Measurements from ENCODE around the gene CRIP3. TPM values are rescaled to one million over a fixed set of nuclear protein-coding genes. Genes with fewer than 3 reads are reported as not detected.

CRIP3 gene
- total RNA-seq, 1 experiment from 2014 or later, result 44.7 TPM

DNA sequence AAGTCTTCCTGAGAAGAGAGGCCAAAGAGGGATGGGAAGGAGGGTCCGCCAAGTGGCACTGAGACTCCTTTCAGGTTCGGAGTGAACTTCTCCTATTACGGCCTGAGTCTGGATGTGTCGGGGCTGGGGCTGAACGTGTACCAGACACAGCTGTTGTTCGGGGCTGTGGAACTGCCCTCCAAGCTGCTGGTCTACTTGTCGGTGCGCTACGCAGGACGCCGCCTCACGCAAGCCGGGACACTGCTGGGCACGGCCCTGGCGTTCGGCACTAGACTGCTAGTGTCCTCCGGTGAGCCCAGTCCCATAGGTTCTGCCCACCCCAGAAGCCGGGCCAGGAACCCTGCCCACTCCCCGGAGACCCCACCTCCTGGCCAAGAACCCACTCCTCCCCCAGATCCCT is 6.5 kb downstream of the CRIP3 start (continued):
- TF ChIP-seq, protein P1, sequence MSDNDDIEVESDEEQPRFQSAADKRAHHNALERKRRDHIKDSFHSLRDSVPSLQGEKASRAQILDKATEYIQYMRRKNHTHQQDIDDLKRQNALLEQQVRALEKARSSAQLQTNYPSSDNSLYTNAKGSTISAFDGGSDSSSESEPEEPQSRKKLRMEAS (CRISPR knock-in tag; IDR thresholded peaks at IDR 0.05), result no peak
- TF ChIP-seq, protein P2, sequence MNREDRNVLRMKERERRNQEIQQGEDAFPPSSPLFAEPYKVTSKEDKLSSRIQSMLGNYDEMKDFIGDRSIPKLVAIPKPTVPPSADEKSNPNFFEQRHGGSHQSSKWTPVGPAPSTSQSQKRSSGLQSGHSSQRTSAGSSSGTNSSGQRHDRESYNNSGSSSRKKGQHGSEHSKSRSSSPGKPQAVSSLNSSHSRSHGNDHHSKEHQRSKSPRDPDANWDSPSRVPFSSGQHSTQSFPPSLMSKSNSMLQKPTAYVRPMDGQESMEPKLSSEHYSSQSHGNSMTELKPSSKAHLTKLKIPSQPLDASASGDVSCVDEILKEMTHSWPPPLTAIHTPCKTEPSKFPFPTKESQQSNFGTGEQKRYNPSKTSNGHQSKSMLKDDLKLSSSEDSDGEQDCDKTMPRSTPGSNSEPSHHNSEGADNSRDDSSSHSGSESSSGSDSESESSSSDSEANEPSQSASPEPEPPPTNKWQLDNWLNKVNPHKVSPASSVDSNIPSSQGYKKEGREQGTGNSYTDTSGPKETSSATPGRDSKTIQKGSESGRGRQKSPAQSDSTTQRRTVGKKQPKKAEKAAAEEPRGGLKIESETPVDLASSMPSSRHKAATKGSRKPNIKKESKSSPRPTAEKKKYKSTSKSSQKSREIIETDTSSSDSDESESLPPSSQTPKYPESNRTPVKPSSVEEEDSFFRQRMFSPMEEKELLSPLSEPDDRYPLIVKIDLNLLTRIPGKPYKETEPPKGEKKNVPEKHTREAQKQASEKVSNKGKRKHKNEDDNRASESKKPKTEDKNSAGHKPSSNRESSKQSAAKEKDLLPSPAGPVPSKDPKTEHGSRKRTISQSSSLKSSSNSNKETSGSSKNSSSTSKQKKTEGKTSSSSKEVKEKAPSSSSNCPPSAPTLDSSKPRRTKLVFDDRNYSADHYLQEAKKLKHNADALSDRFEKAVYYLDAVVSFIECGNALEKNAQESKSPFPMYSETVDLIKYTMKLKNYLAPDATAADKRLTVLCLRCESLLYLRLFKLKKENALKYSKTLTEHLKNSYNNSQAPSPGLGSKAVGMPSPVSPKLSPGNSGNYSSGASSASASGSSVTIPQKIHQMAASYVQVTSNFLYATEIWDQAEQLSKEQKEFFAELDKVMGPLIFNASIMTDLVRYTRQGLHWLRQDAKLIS (CRISPR knock-in tag; IDR thresholded peaks at IDR 0.05; ENCODE audit: borderline replicate concordance), result no peak

DNA sequence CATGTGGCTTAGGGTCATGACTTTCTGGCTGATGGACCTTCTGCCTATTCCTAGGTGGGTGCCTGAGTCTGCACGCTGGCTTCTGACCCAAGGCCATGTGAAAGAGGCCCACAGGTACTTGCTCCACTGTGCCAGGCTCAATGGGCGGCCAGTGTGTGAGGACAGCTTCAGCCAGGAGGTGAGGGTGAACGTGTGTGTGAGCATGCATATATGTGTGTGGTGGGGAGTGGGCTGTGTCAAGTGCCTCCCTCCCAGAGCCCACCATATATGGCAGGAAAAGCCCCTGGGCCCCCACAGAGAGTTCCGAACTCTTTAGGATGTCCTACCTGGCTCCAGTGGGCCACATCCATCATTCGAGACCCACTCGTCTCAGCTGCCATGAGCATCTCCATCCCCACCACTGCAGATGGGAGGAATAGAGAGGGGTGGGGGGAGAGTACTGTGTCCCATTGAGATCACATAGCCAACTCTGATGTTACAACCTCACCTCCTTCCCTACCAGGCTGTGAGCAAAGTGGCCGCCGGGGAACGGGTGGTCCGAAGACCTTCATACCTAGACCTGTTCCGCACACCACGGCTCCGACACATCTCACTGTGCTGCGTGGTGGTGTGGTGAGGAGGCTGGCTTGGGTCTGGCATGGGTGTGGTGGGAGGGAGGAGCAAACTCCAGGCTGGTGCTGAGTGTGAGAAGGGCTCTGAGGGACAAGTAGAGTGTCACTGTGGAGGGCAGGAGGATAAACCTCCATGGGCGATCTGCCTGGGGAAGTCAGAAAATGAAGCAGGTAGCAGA is 7.3 kb downstream of the CRIP3 start:
- DNase-seq (ENCODE audit: low spot score) (no peak), ATAC-seq (no peak)
- ChIA-PET CTCF (interaction anchor here (1.2 kb wide), 1 partner anchor 72 kb away, joined by 3 read pairs; the partner anchor contains the start of gene DNPH1), POLR2A (no interaction called here)
- H3K4me1 Mint-ChIP-seq, result peaks cover 15% of the 10 kb centered on the region
- H3K36me3 Mint-ChIP-seq, result peaks cover 5% of the 10 kb centered on the region
- H3K4me3 Mint-ChIP-seq, result no peak overlapping the region
- H3K27me3 Mint-ChIP-seq (ENCODE audit: low read depth), result peaks cover 3% of the 10 kb centered on the region; the same call in 1 of the 2 replicates
- TF ChIP-seq NFATC4 (CRISPR knock-in tag; IDR thresholded peaks at IDR 0.05), result no peak
- no peaks in the 10 kb centered on the region for H3K9me3 Mint-ChIP-seq
- no peak overlapping the region; the same call in 1 of the 2 replicates for H3K27ac Mint-ChIP-seq

DNA sequence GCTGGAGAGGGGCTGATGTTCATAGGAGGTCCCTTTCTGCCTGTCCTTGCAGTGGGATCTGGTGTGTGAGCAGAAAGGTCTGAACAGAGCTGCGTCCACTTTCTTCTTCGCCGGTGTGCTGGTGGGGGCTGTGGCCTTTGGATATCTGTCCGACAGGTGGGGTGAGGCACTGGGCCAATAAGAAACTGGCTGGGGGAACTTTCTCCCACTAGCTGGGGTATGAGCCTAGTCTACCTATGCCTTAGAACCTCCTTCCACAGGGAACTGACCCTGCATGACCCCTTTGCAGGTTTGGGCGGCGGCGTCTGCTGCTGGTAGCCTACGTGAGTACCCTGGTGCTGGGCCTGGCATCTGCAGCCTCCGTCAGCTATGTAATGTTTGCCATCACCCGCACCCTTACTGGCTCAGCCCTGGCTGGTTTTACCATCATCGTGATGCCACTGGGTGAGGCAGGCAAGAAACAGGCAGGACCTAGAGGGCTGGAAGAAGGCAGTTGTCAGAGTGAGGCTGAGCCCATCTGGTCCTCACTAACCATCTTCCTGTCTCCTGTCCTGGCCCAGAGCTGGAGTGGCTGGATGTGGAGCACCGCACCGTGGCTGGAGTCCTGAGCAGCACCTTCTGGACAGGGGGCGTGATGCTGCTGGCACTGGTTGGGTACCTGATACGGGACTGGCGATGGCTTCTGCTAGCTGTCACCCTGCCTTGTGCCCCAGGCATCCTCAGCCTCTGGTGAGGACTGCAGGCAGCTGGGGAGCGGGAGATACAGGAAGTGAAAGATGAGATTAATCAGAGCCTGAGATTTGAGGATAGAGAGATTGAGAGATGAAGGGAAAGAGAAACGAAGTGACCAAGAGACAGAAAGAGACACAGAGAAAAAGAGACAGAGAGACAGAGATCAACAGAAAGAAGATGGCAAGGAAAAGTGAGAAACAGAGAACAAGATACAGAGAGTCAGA is 9.0 kb downstream of the CRIP3 start:
- Mint-ChIP-seq H3K9me3 (no peaks in the 10 kb centered on the region), H3K4me3 (no peak overlapping the region), H3K36me3 (peaks cover 5% of the 10 kb centered on the region), H3K4me1 (peaks cover 11% of the 10 kb centered on the region), H3K27ac (no peak overlapping the region), H3K27me3 (ENCODE audit: low read depth) (peaks cover 5% of the 10 kb centered on the region)
- ChIA-PET POLR2A (interaction anchor here (1.6 kb wide), 1 partner anchor 9 kb away, joined by 5 read pairs; the partner anchor contains the start of gene CRIP3), CTCF (interaction anchor here (0.5 to 5.2 kb wide), 6 partner anchors 9 to 158 kb away, joined by 3 to 49 read pairs (median 6); partner anchors contain the start of gene CRIP3)
- no peak for ATAC-seq
- no peak for DNase-seq (ENCODE audit: low spot score)
- no peak for TF ChIP-seq ZNF317 (CRISPR knock-in tag; IDR thresholded peaks at IDR 0.05; ENCODE audit: borderline replicate concordance, low read depth)
- no peak for TF ChIP-seq ELF4 (CRISPR knock-in tag; IDR thresholded peaks at IDR 0.05; ENCODE audit: low read depth)
- TF ChIP-seq FOXK1 (CRISPR knock-in tag; IDR thresholded peaks at IDR 0.05), result no peak
- no peak for TF ChIP-seq NR3C1 (CRISPR knock-in tag; conservative IDR thresholded peaks at IDR 0.05; ENCODE audit: low read depth)
- TF ChIP-seq CBFB (CRISPR knock-in tag; IDR thresholded peaks at IDR 0.05; ENCODE audit: low read depth), result no peak
- TF ChIP-seq, protein P3, sequence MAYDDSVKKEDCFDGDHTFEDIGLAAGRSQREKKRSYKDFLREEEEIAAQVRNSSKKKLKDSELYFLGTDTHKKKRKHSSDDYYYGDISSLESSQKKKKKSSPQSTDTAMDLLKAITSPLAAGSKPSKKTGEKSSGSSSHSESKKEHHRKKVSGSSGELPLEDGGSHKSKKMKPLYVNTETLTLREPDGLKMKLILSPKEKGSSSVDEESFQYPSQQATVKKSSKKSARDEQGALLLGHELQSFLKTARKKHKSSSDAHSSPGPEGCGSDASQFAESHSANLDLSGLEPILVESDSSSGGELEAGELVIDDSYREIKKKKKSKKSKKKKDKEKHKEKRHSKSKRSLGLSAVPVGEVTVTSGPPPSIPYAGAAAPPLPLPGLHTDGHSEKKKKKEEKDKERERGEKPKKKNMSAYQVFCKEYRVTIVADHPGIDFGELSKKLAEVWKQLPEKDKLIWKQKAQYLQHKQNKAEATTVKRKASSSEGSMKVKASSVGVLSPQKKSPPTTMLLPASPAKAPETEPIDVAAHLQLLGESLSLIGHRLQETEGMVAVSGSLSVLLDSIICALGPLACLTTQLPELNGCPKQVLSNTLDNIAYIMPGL (CRISPR knock-in tag; IDR thresholded peaks at IDR 0.05), result no peak
- TF ChIP-seq JAZF1 (CRISPR knock-in tag; IDR thresholded peaks at IDR 0.05), result no peak
- TF ChIP-seq, protein P4, sequence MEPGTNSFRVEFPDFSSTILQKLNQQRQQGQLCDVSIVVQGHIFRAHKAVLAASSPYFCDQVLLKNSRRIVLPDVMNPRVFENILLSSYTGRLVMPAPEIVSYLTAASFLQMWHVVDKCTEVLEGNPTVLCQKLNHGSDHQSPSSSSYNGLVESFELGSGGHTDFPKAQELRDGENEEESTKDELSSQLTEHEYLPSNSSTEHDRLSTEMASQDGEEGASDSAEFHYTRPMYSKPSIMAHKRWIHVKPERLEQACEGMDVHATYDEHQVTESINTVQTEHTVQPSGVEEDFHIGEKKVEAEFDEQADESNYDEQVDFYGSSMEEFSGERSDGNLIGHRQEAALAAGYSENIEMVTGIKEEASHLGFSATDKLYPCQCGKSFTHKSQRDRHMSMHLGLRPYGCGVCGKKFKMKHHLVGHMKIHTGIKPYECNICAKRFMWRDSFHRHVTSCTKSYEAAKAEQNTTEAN (CRISPR knock-in tag; IDR thresholded peaks at IDR 0.05), result no peak
- TF ChIP-seq TEAD1 (CRISPR knock-in tag; IDR thresholded peaks at IDR 0.05), result no peak
- TF ChIP-seq, protein P5, sequence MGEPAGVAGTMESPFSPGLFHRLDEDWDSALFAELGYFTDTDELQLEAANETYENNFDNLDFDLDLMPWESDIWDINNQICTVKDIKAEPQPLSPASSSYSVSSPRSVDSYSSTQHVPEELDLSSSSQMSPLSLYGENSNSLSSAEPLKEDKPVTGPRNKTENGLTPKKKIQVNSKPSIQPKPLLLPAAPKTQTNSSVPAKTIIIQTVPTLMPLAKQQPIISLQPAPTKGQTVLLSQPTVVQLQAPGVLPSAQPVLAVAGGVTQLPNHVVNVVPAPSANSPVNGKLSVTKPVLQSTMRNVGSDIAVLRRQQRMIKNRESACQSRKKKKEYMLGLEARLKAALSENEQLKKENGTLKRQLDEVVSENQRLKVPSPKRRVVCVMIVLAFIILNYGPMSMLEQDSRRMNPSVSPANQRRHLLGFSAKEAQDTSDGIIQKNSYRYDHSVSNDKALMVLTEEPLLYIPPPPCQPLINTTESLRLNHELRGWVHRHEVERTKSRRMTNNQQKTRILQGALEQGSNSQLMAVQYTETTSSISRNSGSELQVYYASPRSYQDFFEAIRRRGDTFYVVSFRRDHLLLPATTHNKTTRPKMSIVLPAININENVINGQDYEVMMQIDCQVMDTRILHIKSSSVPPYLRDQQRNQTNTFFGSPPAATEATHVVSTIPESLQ (CRISPR knock-in tag; IDR thresholded peaks at IDR 0.05), result no peak

Measured in WTC11 (cell line).